SU-DHL-6 (cell line): ENCODE data around the gene TEX50.

Experiments used
- H2AFZ ChIP-seq: fragments of 200-600 bp; sonication (generic); 2 replicates; pipeline ENCODE4 v1.6.1; 2014; ENCODE audit warnings: low read depth, mild to moderate bottlenecking, moderate library complexity, mixed read lengths, antibody characterized with exemption, low read length; ENCODE audit not compliant: severe bottlenecking
- H3F3A ChIP-seq: fragments of 200-600 bp; shearing (Covaris generic); 2 replicates; pipeline ENCODE4 v1.6.0; 2016; ENCODE audit warnings: antibody characterized with exemption, mild to moderate bottlenecking; ENCODE audit not compliant: insufficient read depth
- H3K27ac ChIP-seq: fragments of 200-600 bp; sonication (generic); 2 replicates; pipeline ENCODE4 v1.5.1; 2016; ENCODE audit warnings: low read depth, mild to moderate bottlenecking, low read length, moderate library complexity, mixed read lengths
- H3K27me3 ChIP-seq: fragments of 200-600 bp; sonication (generic), shearing (Covaris generic); 2 replicates; pipeline ENCODE4 v1.6.0; 2014; ENCODE audit warnings: mild to moderate bottlenecking, low read length
- H3K36me3 ChIP-seq: fragments of 200-600 bp; sonication (generic); 2 replicates; pipeline ENCODE4 v1.6.1; 2014; ENCODE audit warnings: mild to moderate bottlenecking, low read length, mixed read lengths
- H3K4me2 ChIP-seq: fragments of 300-600, 200-600 bp; shearing (Covaris generic), sonication (generic); 2 replicates; pipeline ENCODE4 v1.6.0; 2014; ENCODE audit warnings: low read length, low read depth, mild to moderate bottlenecking; ENCODE audit not compliant: poor library complexity, severe bottlenecking
- H3K4me3 ChIP-seq: fragments of 200-600 bp; sonication (generic); 2 replicates; pipeline ENCODE4 v1.5.1; 2014; ENCODE audit warnings: antibody characterized with exemption, low read length, mild to moderate bottlenecking, mixed read lengths; ENCODE audit not compliant: insufficient read depth, poor library complexity, severe bottlenecking
- H3K79me2 ChIP-seq: fragments of 200-600 bp; sonication (generic); 2 replicates; pipeline ENCODE4 v1.6.1; 2014; ENCODE audit warnings: mild to moderate bottlenecking, low read length, moderate library complexity; ENCODE audit not compliant: insufficient read depth
- H3K9ac ChIP-seq: fragments of 200-600 bp; sonication (generic); 2 replicates; pipeline ENCODE4 v1.7.0; 2014; ENCODE audit warnings: mild to moderate bottlenecking, low read length
- H3K9me2 ChIP-seq: fragments of 200-600 bp; sonication (generic); replicated peaks from 2 replicates; pipeline ENCODE4 v1.6.1; 2014; ENCODE audit warnings: low read length; ENCODE audit not compliant: insufficient read depth
- H3K9me3 ChIP-seq: fragments of 200-600 bp; sonication (generic); 2 replicates; pipeline ENCODE4 v1.6.1; 2014; ENCODE audit warnings: low read length, mixed read lengths; ENCODE audit not compliant: insufficient read depth
- H4K20me1 ChIP-seq: fragments of 200-600 bp; sonication (generic); 2 replicates; pipeline ENCODE4 v1.6.1; 2014; ENCODE audit warnings: low read depth, mild to moderate bottlenecking, antibody characterized with exemption, low read length, moderate library complexity, mixed read lengths
- EZH2phosphoT487 ChIP-seq: fragments of 200-600 bp; sonication (generic), shearing (Covaris generic); conservative IDR thresholded peaks from 2 replicates; pipeline ENCODE4 v1.6.1; 2018; ENCODE audit warnings: mild to moderate bottlenecking, antibody characterized with exemption, low read length, moderate library complexity, mixed read lengths
- TF ChIP-seq, protein P1 (sequence below): fragments of 200-600 bp; sonication (generic); IDR thresholded peaks from one replicate; pipeline ENCODE4 v1.5.1; 2017; ENCODE audit warnings: antibody characterized with exemption, mild to moderate bottlenecking, low read length, moderate library complexity; ENCODE audit not compliant: insufficient read depth, poor library complexity, severe bottlenecking

Gene TEX50

DNA sequence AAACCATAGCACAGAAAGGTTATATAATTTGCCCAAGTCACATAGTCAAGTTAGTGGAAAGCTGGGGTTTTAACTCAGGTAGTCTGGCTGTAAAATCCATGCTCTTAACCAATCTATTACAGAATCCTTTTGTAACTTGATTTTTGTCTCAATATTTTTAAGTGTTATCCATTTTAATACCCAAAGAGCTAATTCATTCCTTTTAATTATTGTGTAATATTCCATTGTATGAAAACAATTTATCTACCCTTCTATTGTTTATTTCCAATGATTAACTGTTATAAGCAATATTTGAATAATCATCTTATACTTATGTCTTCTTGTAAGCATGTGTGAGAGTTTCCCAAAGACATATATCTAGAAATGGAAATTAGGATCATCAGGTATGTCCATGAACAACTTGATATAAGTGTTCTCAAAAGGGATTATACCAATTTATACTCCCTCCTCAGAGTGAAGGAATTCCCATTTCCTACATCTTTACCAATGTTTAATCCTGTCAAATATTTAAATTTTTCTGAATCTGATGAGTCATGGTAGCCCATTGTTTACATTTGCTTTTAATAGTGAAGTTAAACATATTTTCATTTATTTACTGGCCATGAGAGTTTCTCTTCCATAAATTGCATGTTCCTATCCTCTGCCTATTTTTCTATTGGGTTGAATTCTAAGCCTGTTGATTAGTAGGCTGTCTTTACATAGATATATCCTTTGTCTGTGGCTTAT is 13.9 kb downstream of the TEX50 start:
- Histone ChIP-seq H4K20me1 (no peaks in the 10 kb centered on the region), H3K4me3 (no peak overlapping the region), H3K79me2 (no peaks in the 10 kb centered on the region), H3K27me3 (no peaks in the 10 kb centered on the region), H3K9ac (no peak overlapping the region), H3K9me2 (no peaks in the 10 kb centered on the region), H2AFZ (no peak overlapping the region), H3F3A (no peaks in the 10 kb centered on the region), H3K4me2 (no peak overlapping the region), H3K36me3 (no peaks in the 10 kb centered on the region), H3K27ac (no peak overlapping the region), H3K9me3 (no peaks in the 10 kb centered on the region)
- TF ChIP-seq, protein P1, sequence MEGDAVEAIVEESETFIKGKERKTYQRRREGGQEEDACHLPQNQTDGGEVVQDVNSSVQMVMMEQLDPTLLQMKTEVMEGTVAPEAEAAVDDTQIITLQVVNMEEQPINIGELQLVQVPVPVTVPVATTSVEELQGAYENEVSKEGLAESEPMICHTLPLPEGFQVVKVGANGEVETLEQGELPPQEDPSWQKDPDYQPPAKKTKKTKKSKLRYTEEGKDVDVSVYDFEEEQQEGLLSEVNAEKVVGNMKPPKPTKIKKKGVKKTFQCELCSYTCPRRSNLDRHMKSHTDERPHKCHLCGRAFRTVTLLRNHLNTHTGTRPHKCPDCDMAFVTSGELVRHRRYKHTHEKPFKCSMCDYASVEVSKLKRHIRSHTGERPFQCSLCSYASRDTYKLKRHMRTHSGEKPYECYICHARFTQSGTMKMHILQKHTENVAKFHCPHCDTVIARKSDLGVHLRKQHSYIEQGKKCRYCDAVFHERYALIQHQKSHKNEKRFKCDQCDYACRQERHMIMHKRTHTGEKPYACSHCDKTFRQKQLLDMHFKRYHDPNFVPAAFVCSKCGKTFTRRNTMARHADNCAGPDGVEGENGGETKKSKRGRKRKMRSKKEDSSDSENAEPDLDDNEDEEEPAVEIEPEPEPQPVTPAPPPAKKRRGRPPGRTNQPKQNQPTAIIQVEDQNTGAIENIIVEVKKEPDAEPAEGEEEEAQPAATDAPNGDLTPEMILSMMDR: no peak
- no peak for TF ChIP-seq EZH2phosphoT487

DNA sequence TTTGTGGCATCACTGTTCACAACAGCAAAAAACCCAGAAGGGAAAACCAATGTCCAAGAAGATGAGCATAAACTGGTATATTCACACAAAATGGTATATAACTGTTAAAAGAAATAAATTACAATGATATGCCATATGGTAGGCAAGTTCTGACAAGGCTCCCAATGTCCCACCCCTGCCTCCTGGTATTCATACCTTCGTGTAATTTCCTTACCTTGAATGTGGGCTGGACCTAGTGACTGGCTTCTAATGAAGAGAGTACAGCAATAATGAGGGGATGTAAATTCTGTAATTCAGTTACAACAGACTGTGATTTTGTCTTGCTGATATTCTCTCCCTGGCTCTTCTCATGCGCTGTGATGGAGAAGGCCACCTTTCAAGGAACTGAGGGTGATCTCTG is 25.2 kb downstream of the TEX50 start:
- Histone ChIP-seq H3K79me2 (no peaks in the 10 kb centered on the region), H3K4me2 (no peak overlapping the region), H4K20me1 (no peaks in the 10 kb centered on the region)

DNA sequence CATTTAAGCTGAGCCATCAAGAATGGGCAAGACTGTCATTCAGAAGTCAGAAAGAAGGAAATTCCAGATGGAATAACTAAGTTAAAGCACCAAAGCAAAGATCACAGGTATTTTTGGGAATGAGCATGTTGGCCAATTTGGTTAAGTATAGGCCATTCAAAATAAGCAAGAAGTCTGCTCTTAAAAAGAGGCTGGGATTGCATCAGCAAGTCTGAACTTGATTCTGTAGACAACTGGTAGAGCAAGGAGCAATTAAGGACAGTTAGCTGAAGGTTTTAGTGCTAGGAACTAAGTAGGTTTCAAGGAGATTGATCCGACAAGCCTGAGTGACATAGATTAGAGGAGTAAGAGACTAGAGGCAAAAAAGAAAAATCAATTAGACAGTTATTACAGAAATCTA is 26.1 kb downstream of the TEX50 start:
- Histone ChIP-seq H3K9me2 (no peaks in the 10 kb centered on the region; the same call in 1 of the 2 replicates), H3K79me2 (no peaks in the 10 kb centered on the region), H3K27ac (no peak overlapping the region), H4K20me1 (no peaks in the 10 kb centered on the region), H2AFZ (no peak overlapping the region), H3K4me2 (no peak overlapping the region), H3F3A (no peaks in the 10 kb centered on the region), H3K36me3 (no peaks in the 10 kb centered on the region), H3K9me3 (no peaks in the 10 kb centered on the region), H3K27me3 (no peaks in the 10 kb centered on the region), H3K4me3 (no peak overlapping the region), H3K9ac (no peak overlapping the region)
- TF ChIP-seq EZH2phosphoT487: no peak

More for the DNA sequence above, 25.2 kb downstream of the TEX50 start:
- Histone ChIP-seq H2AFZ (no peak overlapping the region), H3K9ac (no peak overlapping the region), H3K36me3 (no peaks in the 10 kb centered on the region), H3F3A (no peaks in the 10 kb centered on the region), H3K27me3 (no peaks in the 10 kb centered on the region), H3K9me3 (no peaks in the 10 kb centered on the region), H3K4me3 (no peak overlapping the region), H3K9me2 (no peaks in the 10 kb centered on the region; the same call in 1 of the 2 replicates), H3K27ac (no peak overlapping the region)
- TF ChIP-seq, protein P1: no peak
- TF ChIP-seq EZH2phosphoT487: no peak

DNA sequence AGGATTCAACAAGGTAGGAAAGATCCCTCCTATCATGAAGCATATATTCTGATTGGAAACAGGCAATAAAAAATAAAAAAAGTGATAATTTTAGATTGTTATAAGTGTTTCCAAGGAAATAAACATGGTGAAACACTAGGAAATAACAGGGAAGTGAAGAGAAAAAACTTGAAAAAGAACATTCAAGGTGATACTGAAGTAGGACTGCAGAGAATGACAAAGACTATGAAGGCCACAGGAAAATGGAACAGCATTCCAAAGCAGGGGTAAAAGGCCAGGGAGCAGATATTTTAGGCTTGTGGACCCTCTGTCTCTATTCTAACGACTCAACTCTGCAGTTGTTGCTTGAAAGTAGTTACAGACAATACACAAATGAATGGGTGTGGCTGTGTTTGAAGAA is 26.6 kb downstream of the TEX50 start:
- no peak overlapping the region for H3K4me2 ChIP-seq
- H3K36me3 ChIP-seq: no peaks in the 10 kb centered on the region
- H3K27ac ChIP-seq: no peak overlapping the region
- no peaks in the 10 kb centered on the region for H3K9me2 ChIP-seq
- H3K4me3 ChIP-seq: no peak overlapping the region
- H3K9me3 ChIP-seq: no peaks in the 10 kb centered on the region
- no peaks in the 10 kb centered on the region for H3K27me3 ChIP-seq
- H3F3A ChIP-seq: no peaks in the 10 kb centered on the region
- H3K79me2 ChIP-seq: no peaks in the 10 kb centered on the region
- no peak for TF ChIP-seq EZH2phosphoT487
- TF ChIP-seq, protein P1: no peak
- no peak overlapping the region for H3K9ac ChIP-seq
- no peak overlapping the region for H2AFZ ChIP-seq
- no peaks in the 10 kb centered on the region for H4K20me1 ChIP-seq
